OCI-LY1 (cell line): Measurements from ENCODE around the gene MCF2L2.

Source experiments
- EZH2 ChIP-seq: fragments of 200-600 bp; sonication (generic), shearing (Covaris generic); IDR thresholded peaks from 2 replicates; pipeline ENCODE4 v1.8.0; 2017; ENCODE audit warnings: borderline replicate concordance, mixed run types, mild to moderate bottlenecking, antibody characterized with exemption, low read length, moderate library complexity, mixed read lengths
- TF ChIP-seq, protein P1 (sequence below): fragments of 200-600 bp; sonication (generic), shearing (Covaris generic); IDR thresholded peaks from 2 replicates; pipeline ENCODE4 v1.5.1; 2017; ENCODE audit warnings: mild to moderate bottlenecking, antibody characterized with exemption, low read length, moderate library complexity, mixed read lengths

DNA sequence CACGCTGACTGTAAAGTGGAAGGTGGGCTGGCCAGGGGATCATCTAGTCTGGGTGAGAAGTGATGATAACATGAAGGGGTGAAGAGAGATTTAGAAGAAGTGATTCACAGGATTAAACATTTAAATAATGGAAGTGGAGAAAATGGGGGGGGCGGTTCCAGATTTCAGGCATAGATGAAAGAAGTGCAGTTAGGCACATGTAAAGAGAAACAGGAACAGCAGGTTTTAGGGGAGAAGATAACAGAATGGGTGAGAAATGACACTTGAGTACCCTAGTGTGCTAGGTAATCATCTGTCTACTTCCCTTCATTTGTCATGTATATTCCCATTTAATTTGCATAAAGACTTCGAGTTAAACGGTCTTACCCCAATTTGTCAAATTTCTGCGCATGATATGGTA lies 160.1 kb downstream of the MCF2L2 start:
- TF ChIP-seq, protein P1, sequence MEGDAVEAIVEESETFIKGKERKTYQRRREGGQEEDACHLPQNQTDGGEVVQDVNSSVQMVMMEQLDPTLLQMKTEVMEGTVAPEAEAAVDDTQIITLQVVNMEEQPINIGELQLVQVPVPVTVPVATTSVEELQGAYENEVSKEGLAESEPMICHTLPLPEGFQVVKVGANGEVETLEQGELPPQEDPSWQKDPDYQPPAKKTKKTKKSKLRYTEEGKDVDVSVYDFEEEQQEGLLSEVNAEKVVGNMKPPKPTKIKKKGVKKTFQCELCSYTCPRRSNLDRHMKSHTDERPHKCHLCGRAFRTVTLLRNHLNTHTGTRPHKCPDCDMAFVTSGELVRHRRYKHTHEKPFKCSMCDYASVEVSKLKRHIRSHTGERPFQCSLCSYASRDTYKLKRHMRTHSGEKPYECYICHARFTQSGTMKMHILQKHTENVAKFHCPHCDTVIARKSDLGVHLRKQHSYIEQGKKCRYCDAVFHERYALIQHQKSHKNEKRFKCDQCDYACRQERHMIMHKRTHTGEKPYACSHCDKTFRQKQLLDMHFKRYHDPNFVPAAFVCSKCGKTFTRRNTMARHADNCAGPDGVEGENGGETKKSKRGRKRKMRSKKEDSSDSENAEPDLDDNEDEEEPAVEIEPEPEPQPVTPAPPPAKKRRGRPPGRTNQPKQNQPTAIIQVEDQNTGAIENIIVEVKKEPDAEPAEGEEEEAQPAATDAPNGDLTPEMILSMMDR: no peak
- TF ChIP-seq EZH2: no peak
